HepG2 (cell line): ENCODE results near the gene TOM1L2. TPM values are rescaled to one million over a fixed set of nuclear protein-coding genes. Genes with fewer than 3 reads are reported as not detected.

Experiments used
- ARNTL ChIP-seq: sonication (generic); formaldehyde crosslinking; IDR thresholded peaks from 2 replicates; pipeline ENCODE4 v1.4.0; 2020; ENCODE audit warnings: mild to moderate bottlenecking, missing genetic modification reagents
- E2F5 ChIP-seq: sonication (generic); formaldehyde crosslinking; conservative IDR thresholded peaks from 2 replicates; pipeline ENCODE4 v1.4.0; 2020; ENCODE audit warnings: missing genetic modification reagents
- GATAD1 ChIP-seq: IDR thresholded peaks from 2 replicates; pipeline ENCODE4 v1.6.1; 2016; ENCODE audit warnings: missing genetic modification reagents, missing compliant biosample characterization
- GFI1 ChIP-seq: sonication (generic); formaldehyde crosslinking; IDR thresholded peaks from 2 replicates; pipeline ENCODE4 v1.5.0; 2020; ENCODE audit warnings: missing genetic modification reagents, mild to moderate bottlenecking, borderline replicate concordance
- KDM2A ChIP-seq: sonication (generic); formaldehyde crosslinking; IDR thresholded peaks from 2 replicates; pipeline ENCODE4 v1.4.0; 2020; ENCODE audit warnings: low read depth, missing genetic modification reagents, borderline replicate concordance
- KMT2B ChIP-seq: IDR thresholded peaks from 2 replicates; pipeline ENCODE4 v1.6.1; 2016; ENCODE audit warnings: missing genetic modification reagents, missing compliant biosample characterization
- NR3C1 ChIP-seq: sonication (generic); formaldehyde crosslinking; IDR thresholded peaks from 2 replicates; pipeline ENCODE4 v1.4.0; 2020; ENCODE audit warnings: missing genetic modification reagents
- NRL ChIP-seq: sonication (generic); formaldehyde crosslinking; IDR thresholded peaks from 2 replicates; pipeline ENCODE4 v1.5.0; 2020; ENCODE audit warnings: missing genetic modification reagents, mild to moderate bottlenecking, moderate library complexity, borderline replicate concordance
- SOX13 ChIP-seq, 3 experiments: fragments of 450-650 bp in 1 of 3; sonication (generic) in 1 of 3; formaldehyde crosslinking in 1 of 3; IDR thresholded peaks in 2 of 3; conservative IDR thresholded peaks in 1 of 3; 2 replicates each; pipeline versions ENCODE4 v1.5.0 to v1.6.1; 2016 to 2020; ENCODE audit warnings: antibody characterized with exemption in 1 of 3, mild to moderate bottlenecking in 1 of 3, missing compliant biosample characterization in 1 of 3, missing genetic modification reagents in 1 of 3, moderate library complexity in 1 of 3
- ZNF143 ChIP-seq: sonication (generic); formaldehyde crosslinking; IDR thresholded peaks from 2 replicates; pipeline ENCODE4 v1.4.0; 2020; ENCODE audit warnings: missing genetic modification reagents
- ZNF280B ChIP-seq: sonication (generic); formaldehyde crosslinking; IDR thresholded peaks from 2 replicates; pipeline ENCODE4 v1.5.0; 2020; ENCODE audit warnings: missing genetic modification reagents, mild to moderate bottlenecking, borderline replicate concordance
- ZNF431 ChIP-seq: sonication (generic); formaldehyde crosslinking; IDR thresholded peaks from 2 replicates; pipeline ENCODE4 v1.9.0; 2022; ENCODE audit warnings: missing genetic modification reagents, low read depth, mild to moderate bottlenecking, borderline replicate concordance
- ZNF781 ChIP-seq: sonication (generic); formaldehyde crosslinking; IDR thresholded peaks from 2 replicates; pipeline ENCODE4 v1.5.1; 2020; ENCODE audit warnings: borderline replicate concordance, mild to moderate bottlenecking, missing genetic modification reagents; ENCODE audit errors: not compliant biosample characterization
- polyA plus RNA-seq, 8 experiments: library from polyadenylated mRNA; depleted of rRNA in 3 of 8; stranded (reverse) in 7 of 8; unstranded in 1 of 8; fragments of >200 nt; fragmentation: Illumina TruSeq in 4 of 8; extraction: Trizol in 4 of 8; gene quantifications; 2 replicates each; pipeline versions ENCODE4 v1.2.1 to v1.2.3, GENCODE V29; 2011 to 2016; ENCODE audit warnings: low read depth in 4 of 8, missing spikeins in 1 of 8, mixed read lengths in 1 of 8; ENCODE audit not compliant: insufficient read depth in 1 of 8
- total RNA-seq, 5 experiments: library from RNA; depleted of rRNA; stranded (reverse); fragments of >200 nt; fragmentation: Illumina TruSeq; extraction: Trizol; gene quantifications; 2 replicates each; pipeline ENCODE4 v1.2.3, GENCODE V29; 2016; ENCODE audit warnings: low read depth in 1 of 5
- TF ChIP-seq, protein P1 (sequence below): IDR thresholded peaks from 2 replicates; pipeline ENCODE4 v1.6.1; 2016; ENCODE audit warnings: low read depth, borderline replicate concordance

TOM1L2 gene
- total and polyA plus RNA-seq, 2 of the 13 experiments (the other 11 are each of a cell fraction or from before 2014, with no cell fraction given) = 4.7 to 7.4 TPM

DNA sequence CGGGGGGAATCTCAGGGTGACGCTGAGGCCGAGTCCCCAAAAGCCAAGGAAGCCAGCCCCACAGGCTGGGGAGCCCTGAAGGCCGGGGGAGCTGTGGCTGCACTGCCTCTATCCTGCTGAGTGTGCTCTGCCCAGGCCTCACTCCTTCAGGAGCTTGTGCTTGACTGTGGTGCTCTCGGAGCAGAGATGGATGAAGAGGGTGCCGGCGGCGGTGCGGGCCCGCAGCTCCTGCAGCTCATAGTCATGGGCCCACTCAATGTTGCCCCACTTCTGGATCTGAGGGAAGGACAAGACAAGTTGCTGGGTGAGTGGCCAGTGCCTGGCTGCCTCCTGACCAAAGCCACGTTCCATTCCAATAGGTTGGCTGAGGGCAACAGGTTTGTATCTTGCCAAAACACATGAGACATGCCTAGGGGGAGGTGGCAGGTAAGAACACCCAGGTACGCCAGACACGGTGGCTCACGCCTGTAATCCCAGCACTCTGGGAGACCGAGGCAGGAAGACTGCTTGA lies 46.3 kb upstream of the TOM1L2 start (continued):
- TF ChIP-seq, protein P1, sequence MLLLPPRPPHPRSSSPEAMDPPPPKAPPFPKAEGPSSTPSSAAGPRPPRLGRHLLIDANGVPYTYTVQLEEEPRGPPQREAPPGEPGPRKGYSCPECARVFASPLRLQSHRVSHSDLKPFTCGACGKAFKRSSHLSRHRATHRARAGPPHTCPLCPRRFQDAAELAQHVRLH (CRISPR knock-in tag) = peak; percentile 70; the same call in 1 of the 2 replicates
- TF ChIP-seq NRL (CRISPR knock-in tag) (0 out of 2 replicates have a peak, but pooled peaks have one; percentile 32), E2F5 (CRISPR knock-in tag) (no peak), KMT2B (CRISPR knock-in tag) (no peak), KDM2A (CRISPR knock-in tag) (no peak), SOX13 (IDR thresholded peaks at IDR 0.05) (no peak), SOX13 (CRISPR knock-in tag; conservative IDR thresholded peaks at IDR 0.05 in 1 of 2, IDR thresholded peaks at IDR 0.05 in 1 of 2) (no peak), GFI1 (CRISPR knock-in tag) (0 out of 2 replicates have a peak, but pooled peaks have one; percentile 4), GATAD1 (CRISPR knock-in tag) (0 out of 2 replicates have a peak, but pooled peaks have one; percentile 5), NR3C1 (CRISPR knock-in tag) (no peak), ZNF143 (CRISPR knock-in tag) (no peak), ZNF280B (CRISPR knock-in tag) (0 out of 2 replicates have a peak, but pooled peaks have one; percentile 34), ZNF781 (no peak), ZNF431 (no peak), ARNTL (no peak)
